Raji (cell line): ENCODE results near the gene OR4L1.

Experiments used
- POLR2A ChIP-seq: IDR thresholded peaks from 2 replicates; pipeline ENCODE4 v1.6.1; 2011; ENCODE audit warnings: low read depth, low read length, control low read depth; ENCODE audit not compliant: insufficient read depth

OR4L1 gene

DNA sequence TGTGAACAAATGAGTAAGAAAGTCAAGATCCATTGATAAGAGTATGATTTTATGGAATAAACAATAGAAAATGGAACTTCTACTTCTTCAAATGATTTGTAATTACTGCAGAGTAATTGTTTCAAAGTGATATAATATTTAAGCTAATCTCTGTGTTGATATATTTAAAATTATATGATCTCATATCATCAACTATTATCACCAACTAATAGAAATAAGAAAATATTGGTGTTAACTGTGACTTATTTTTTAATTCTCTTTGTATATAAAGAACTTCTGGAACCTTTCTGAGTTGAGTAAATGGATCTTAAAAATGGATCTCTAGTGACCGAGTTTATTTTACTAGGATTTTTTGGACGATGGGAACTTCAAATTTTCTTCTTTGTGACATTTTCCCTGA, at the start of gene OR4L1:
Gene OR4L1 (plus strand): TSS at position 301 of the 400 bp plus-strand sequence. CDS start 0 bp downstream, at position 301.
- no peak for TF ChIP-seq POLR2A

DNA sequence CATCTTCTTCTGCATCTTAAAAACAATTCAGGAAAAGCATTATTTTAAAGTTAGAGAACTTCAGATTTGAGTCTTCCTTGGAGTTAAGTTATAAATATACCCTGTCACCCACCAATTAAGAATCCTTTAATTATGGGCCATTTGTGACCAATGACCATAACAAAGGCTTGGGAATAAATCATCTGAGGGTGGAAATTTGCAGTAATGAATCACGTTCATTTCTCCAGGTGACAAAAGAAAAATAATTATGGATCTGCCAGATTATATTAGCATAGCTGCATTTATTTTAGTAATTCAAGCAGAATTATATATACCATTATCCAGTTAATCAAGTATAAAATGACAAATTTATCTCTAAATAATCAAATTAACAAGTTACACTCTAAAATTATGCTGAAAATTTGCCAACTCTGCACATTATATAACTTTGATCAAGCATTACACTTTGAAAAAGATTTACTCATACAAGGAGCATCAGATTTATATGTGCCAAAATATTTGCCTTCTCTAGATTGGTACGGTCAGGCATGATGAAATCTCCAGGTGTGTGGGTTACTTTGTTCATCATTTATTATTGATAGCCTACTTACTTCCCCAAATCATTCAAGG, 40.5 kb upstream of the OR4L1 start, which contains the start of gene OR4K14:
Gene OR4K14 (minus strand): TSS at position 51 of the 609 bp plus-strand sequence. CDS start 4,114 bp downstream, outside the sequence.
- no peak for TF ChIP-seq POLR2A

GRCh38 chr14:20031058-20031457, 28.8 kb upstream of the OR4L1 start:
- TF ChIP-seq POLR2A, result no peak

DNA sequence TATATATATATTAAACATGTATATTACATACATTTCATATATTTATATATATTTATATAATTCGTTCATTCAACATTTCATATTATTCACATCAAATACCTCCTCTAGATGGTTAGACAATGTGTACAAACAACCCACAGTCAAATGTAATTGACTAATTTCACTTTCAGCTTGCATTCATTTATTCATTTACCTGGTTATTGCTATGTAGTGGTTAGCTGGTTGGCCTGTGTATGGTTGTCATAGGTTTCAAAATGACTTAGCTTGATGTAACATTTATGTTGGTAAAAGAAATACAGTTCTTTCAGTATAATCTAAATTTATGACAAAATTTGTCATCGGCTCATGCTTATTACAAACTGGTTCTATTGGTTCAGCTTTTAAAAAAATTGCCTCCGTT, 24.4 kb upstream of the OR4L1 start:
- TF ChIP-seq POLR2A, result no peak

DNA sequence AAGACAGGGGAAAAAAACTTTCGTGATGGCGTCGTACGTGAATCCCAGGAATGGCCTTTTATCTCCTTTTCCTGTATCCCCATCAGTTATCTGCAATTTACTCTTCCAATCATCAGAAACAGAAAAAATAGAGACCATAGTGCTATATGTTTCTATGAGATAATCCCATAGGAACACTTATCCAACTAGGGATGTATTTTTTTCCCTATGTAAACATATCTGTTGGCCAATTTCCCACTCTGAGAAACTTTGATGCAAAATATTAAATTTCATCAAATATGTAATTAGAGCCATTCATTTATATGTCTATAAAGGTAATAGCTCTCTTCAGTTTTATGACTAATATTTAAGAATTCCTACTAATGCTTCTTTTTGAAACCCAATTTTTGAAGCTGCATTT, 23.9 kb upstream of the OR4L1 start, which contains the start of gene OR4K13:
Gene OR4K13 (minus strand): TSS at position 101 of the 400 bp plus-strand sequence. CDS start 1,280 bp downstream, outside the sequence.
- no peak for TF ChIP-seq POLR2A

DNA sequence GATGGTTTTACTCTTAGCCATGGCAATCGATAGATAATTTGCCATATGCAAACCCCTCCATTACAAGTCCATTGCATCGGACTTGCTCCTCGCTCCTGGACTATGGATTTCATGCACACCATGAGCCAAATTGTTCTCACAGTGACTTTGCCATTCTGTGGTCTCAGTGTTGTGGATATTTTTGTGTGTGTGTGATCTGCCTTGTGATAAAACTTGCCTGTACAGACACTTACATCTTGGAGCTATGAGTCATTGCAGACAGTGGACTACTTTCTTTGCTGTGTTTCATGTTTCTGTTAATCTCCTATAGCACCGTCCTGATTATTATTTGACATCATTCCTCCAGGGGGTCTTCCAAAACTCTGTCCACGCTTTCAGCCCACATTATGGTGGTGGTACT, 15.6 kb upstream of the OR4L1 start:
- no peak for TF ChIP-seq POLR2A

DNA sequence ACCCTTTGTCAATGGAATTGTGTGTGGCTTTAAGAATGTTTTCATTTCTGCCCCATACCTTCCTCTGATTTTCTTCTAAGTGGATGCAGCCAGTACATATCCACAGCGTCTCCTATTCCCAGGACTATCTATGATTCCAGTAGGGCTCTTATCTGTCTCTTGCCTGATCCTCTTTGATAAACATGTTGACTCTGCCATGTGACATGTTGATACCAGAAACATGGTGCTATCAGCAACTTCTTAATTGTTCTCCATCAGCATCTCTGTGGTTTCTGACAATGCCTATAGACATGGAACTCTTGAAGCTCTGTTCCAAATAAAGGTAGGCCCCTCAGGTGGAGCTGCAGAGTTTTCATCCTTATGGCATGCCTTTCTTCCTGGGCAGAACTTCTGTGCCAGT, 11.6 kb upstream of the OR4L1 start:
- TF ChIP-seq POLR2A, result no peak

GRCh38 chr14:20092050-20092449, 32.2 kb downstream of the OR4L1 start:
- no peak for TF ChIP-seq POLR2A

GRCh38 chr14:20093442-20093841, 33.6 kb downstream of the OR4L1 start:
- no peak for TF ChIP-seq POLR2A

GRCh38 chr14:20110438-20110837, 50.6 kb downstream of the OR4L1 start, which contains the start of gene OR4K17:
Gene OR4K17 (plus strand): TSS chr14:20110739. CDS start chr14:20117500, 6,761 bp downstream.
- no peak for TF ChIP-seq POLR2A
